Measurements from ENCODE around the gene COPB1.

DNA sequence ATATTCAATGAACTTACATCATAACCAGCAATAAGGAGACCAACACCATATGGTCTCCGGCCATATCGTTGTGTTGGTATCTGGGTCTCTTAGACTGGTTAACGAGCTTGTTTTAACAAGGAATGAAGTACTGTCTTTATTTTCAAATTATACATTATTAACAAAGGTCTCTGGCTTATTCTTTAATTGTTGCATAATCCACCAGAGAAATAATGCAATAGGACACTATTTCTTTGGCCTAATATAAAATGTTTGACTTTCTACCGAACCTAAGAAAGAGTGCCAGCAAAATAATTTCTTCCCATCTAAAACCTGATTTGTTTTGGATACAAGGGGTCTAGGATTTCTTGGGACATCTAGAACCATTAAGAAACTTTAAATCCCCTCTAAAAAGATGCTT is 14.2 kb upstream of the COPB1 start:
- TF ChIP-seq, protein P1, sequence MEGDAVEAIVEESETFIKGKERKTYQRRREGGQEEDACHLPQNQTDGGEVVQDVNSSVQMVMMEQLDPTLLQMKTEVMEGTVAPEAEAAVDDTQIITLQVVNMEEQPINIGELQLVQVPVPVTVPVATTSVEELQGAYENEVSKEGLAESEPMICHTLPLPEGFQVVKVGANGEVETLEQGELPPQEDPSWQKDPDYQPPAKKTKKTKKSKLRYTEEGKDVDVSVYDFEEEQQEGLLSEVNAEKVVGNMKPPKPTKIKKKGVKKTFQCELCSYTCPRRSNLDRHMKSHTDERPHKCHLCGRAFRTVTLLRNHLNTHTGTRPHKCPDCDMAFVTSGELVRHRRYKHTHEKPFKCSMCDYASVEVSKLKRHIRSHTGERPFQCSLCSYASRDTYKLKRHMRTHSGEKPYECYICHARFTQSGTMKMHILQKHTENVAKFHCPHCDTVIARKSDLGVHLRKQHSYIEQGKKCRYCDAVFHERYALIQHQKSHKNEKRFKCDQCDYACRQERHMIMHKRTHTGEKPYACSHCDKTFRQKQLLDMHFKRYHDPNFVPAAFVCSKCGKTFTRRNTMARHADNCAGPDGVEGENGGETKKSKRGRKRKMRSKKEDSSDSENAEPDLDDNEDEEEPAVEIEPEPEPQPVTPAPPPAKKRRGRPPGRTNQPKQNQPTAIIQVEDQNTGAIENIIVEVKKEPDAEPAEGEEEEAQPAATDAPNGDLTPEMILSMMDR (IDR thresholded peaks at IDR 0.05; ENCODE audit: low read depth, low read length), result no peak
- TF ChIP-seq POLR2A (IDR thresholded peaks at IDR 0.05; ENCODE audit: extremely low read depth, insufficient read length), result no peak
- TF ChIP-seq, protein P2, sequence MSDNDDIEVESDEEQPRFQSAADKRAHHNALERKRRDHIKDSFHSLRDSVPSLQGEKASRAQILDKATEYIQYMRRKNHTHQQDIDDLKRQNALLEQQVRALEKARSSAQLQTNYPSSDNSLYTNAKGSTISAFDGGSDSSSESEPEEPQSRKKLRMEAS (IDR thresholded peaks at IDR 0.05; ENCODE audit: low read depth, low read length), result no peak
